Astrocyte (in vitro differentiated cells and primary cell): ENCODE data around the gene PLEKHF1.

Experiments used
- EZH2 ChIP-seq: IDR thresholded peaks from 2 replicates; pipeline ENCODE4 v1.6.1; 2012; ENCODE audit warnings: mild to moderate bottlenecking, low read length, inconsistent platforms; ENCODE audit not compliant: insufficient read depth
- TF ChIP-seq, protein P1 (sequence below): IDR thresholded peaks from 2 replicates; pipeline ENCODE4 v1.5.1; 2011; ENCODE audit warnings: low read depth, mild to moderate bottlenecking, inconsistent platforms, low read length, moderate library complexity; ENCODE audit not compliant: insufficient read depth

DNA sequence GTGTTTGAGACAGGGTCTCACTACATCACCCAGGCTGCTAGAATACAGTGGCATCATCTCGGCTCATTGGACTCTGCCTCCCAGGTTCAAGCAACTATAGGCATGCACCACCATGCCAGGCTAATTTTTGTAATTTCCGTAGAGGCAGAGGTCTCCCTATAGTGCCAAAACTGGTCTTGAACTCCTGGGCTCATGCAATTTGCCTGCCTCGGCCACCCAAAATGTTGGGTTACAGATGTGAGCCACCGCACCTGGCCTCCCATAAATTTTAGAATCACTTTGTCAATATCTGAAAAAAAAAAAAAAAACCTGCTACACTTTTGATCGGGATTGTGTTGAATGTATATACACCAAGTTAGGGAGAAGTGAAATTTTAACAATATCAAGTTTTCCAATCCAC is 11.9 kb upstream of the PLEKHF1 start:
- TF ChIP-seq, protein P1, sequence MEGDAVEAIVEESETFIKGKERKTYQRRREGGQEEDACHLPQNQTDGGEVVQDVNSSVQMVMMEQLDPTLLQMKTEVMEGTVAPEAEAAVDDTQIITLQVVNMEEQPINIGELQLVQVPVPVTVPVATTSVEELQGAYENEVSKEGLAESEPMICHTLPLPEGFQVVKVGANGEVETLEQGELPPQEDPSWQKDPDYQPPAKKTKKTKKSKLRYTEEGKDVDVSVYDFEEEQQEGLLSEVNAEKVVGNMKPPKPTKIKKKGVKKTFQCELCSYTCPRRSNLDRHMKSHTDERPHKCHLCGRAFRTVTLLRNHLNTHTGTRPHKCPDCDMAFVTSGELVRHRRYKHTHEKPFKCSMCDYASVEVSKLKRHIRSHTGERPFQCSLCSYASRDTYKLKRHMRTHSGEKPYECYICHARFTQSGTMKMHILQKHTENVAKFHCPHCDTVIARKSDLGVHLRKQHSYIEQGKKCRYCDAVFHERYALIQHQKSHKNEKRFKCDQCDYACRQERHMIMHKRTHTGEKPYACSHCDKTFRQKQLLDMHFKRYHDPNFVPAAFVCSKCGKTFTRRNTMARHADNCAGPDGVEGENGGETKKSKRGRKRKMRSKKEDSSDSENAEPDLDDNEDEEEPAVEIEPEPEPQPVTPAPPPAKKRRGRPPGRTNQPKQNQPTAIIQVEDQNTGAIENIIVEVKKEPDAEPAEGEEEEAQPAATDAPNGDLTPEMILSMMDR = no peak
- TF ChIP-seq EZH2 = no peak
